Measurements from ENCODE around the gene CTDP1.
"Not testable (repeated sequence)": the region's sequence is repeated elsewhere in the genome, so short reads cannot be mapped to it uniquely, and the experiment has no call there.

Gene CTDP1

DNA sequence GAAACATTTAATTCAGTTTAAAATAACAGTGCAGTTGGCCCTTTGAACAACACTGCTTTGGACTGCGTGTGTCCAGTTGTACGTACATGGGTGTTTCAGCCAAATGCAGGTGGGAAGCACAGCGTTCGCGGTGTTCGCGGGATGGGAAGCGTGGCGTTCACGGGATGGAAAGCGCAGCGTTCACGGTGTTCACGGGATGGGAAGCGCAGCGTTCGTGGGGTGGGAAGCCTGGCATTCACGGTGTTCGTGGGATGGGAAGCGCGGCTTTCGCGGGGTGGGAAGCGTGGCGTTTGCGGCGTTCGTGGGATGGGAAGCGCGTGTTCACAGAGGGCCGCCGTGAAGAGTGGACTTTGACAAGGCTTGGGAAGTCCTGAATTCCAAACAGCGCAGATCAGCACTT, 47.6 kb downstream of the CTDP1 start:
- no peak for DNase-seq

GRCh38 chr18:79728931-79729586, 49.5 kb downstream of the CTDP1 start:
- no peak for DNase-seq

GRCh38 chr18:79729611-79730010, 50.0 kb downstream of the CTDP1 start:
- DNase-seq, result no peak

GRCh38 chr18:79730804-79731203, 51.2 kb downstream of the CTDP1 start:
- no peak for DNase-seq

GRCh38 chr18:79731881-79732720, 52.5 kb downstream of the CTDP1 start:
- not testable (repeated sequence) for DNase-seq

DNA sequence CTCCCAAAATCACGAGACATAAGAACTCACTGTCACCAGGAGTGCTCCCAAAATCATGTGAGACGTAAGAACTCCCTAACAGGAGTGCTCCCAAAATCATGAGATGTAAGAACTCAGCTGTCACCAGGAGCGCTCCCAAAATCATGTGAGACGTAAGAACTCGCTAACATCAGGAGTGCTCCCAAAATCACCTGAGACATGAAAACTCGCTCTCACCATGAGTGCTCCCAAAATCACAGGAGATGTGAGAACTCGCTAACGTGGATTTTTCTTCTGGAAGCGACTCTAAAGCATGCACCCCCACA, 53.1 kb downstream of the CTDP1 start:
- no peak for DNase-seq

DNA sequence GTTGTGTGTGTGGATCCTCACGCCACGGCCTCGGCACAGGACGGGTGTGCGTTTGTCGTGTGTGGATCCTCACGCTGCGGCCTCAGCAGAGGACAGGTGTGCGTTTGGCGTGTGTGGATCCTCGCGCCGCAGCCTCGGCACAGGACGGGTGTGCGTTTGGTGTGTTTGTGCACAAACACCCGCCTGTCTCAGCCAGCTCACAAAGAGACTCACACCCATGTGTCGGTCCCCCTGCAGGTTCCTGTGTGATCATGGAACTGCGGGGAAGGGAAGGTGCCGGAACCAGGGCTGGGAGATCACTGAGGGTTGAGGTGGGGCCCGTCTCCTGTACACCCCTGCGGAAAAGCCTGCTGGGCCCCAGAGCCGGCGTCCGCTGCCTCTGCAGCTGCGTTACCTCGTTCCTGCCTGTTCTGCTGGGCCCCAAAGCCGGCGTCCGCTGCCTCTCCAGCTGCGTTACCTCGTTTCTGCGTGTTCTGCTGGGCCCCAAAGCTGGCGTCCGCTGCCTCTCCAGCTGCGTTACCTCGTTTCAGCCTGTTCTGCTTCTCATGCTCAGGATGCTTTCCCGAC, 53.6 kb downstream of the CTDP1 start:
- DNase-seq, result no peak

- no peak for DNase-seq
Observed at GRCh38 chr18:79733986-79734770, 54.6 kb downstream of the CTDP1 start.

- DNase-seq, result no peak
Observed at GRCh38 chr18:79735071-79735980, 55.7 kb downstream of the CTDP1 start.

GRCh38 chr18:79736230-79736629, 56.6 kb downstream of the CTDP1 start:
- no peak for DNase-seq

DNA sequence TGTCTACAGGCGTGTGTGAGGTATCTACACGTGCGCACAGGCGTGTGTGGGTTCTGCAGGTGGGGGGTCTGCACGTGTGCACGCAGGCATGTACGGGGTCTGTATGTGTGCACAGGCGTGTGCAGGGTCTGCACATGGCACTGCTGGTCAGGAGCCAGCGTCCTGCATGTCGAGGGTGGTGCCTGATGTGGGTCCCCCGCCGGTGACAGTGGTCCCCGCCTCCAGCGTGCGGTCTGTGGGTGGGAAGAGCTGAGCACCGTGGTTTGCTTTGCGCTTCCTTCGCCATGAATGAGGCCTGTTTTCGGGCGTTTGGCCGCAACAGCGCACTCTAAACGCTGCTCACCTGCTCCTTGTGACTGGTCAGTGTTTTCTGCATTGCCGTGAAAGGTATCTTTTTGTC, 57.2 kb downstream of the CTDP1 start:
- no peak for DNase-seq

DNA sequence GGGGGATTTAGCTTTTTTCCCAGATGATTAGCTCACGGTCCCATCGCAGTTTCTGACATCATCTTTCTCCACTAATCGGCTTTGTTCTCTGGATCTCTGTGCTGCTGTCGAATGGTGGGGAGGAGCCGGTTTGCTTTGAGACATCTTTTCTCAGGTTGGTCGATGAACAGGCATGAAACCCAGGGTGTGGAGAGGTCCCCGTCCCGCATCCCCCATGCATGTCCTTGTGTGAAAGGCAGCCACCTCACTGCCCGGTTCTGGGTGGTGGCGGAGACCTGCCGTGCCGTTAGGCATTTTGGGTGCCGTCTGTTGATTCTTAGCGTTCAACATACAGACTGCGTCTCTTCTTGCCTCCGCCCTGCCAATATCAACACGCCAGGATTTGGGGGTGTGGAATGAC, 57.8 kb downstream of the CTDP1 start:
- DNase-seq, result no peak

- DNase-seq, result no peak
Observed at GRCh38 chr18:79738041-79738461, 58.4 kb downstream of the CTDP1 start.

DNA sequence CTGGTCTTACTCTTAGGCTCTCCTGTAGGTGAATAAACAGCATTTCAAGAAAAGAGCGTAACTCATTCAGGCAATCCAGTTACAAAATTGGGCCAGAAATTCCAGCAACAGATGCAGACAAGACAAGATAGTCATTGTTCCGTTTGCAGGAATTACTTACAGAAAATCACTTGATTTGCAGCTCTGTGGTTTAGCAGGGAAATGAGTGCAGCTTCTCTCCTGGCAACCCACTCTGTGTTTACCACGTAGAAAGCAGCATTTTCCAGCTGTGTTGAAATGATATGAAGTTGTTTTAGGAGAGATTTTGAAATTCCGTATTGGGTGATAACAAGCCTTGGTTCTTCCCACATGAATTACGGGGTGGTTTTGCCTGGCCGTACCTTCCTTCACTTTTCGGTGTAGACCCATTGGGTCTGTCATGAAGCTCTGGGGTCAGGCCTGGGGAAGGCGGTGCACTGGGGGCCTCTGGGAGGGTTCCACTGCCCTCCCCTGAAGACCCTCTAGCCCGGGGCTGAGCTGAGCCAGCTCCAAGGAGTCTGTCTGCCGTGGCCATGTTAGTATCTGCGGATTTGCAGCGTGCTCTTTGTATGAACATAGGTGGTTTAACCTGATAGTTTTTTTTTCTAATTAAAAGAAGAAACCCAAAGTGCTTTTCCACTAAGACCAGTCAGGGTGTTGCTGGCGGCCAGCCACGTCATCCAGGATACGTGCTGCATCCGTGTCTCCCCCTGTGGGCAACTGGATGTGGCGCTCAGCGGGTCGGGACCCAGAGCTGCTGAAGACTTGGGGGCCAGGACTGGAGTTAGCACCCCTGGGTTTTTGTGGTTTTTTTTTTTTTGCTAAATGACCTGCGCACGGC, 59.2 kb downstream of the CTDP1 start:
- DNase-seq, result no peak

GRCh38 chr18:79739440-79739778, 59.8 kb downstream of the CTDP1 start:
- no peak for DNase-seq

DNA sequence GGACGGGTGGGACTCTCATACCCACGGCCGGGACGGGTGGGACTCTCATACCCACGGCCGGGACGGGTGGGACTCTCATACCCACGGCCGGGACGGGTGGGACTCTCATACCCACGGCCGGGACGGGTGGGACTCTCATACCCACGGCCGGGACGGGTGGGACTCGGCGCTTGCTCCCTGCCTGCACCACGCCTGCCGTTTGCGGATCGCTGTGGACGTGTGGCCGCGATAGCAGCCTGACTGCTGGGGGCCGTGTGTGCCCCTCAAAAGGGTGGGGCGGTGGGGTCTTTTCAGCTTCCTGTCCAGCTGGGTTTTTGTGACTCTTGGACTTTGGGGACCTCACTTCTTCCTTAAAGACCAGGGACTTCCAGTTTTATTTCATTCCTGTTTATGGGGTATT, 60.4 kb downstream of the CTDP1 start:
- not testable (repeated sequence) for DNase-seq

DNA sequence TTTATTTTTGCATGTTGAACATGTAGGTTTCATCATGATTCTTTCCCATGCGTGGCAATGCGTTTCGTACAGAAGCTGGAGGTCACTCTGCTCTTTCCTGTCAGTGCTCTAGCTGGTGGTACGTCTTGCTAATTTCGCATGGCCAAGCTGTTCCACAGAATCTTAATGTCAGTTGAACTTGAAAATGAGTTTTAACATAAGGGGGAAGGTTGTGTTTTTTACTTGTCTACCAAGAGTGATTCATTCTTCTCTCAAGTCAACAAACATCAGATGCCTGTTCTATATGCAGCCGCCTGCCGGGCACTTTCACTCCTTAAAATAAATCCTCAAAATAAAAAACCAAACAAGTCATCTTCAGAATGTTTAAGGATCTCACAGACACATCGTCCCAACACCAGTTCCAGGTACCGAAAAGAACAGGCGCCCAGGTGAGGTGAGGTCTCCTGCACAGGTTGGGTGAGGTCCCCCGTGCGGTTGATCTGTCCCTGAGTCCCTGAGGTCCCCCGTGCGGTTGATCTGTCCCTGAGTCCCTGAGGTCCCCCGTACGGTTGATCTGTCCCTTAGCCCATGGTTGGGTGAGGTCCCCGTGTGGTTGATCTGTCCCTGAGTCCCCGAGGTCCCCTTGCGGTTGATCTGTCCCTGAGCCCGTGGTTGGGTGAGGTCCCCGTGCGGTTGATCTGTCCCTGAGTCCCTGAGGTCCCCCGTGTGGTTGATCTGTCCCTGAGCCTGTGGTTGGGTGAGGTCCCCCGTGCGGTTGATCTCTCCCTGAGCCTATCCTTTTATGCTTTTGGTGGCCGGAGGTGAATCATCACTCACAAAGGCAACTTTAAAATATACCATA, 61.1 kb downstream of the CTDP1 start:
- no peak for DNase-seq

GRCh38 chr18:79741362-79741700, 61.7 kb downstream of the CTDP1 start:
- DNase-seq, result no peak

DNA sequence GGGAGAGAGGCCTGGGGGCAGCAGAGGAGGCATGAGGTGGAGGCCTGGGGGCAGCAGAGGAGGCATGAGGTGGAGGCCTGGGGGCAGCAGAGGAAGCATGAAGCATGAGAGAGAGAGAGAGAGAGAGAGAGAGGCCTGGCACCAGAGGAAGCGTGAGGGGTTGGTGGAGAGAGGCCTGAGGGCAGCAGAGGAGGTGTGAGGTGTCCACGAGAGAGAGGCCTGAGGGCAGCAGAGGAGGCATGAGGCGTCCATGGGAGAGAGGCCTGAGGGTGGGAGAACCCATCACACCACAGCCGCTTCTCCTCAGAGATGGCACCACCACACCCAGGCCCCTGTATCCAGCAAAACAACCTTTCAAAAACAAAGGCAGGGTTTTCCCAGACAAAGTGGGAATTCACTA, 62.5 kb downstream of the CTDP1 start:
- DNase-seq, result no peak

DNA sequence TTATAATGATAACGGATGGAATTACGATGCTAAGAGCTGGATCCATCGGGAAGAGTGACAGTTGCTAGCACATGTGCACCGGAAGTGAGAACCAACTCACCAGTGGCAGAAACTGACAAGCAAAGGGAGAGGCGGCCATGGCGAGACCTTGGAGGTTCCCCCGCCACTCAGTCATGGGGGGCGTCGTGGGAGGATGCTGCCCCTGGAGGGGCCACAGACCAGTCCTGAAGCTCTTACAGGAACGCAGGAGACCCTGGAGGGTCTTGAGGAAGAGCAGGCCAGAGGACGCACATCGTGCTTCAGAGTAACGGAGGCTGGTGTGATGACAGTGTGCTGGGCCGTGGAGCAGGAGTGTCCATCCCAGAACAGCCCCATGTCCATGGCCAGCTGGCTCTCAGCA, 65.0 kb downstream of the CTDP1 start:
- DNase-seq, result no peak

DNA sequence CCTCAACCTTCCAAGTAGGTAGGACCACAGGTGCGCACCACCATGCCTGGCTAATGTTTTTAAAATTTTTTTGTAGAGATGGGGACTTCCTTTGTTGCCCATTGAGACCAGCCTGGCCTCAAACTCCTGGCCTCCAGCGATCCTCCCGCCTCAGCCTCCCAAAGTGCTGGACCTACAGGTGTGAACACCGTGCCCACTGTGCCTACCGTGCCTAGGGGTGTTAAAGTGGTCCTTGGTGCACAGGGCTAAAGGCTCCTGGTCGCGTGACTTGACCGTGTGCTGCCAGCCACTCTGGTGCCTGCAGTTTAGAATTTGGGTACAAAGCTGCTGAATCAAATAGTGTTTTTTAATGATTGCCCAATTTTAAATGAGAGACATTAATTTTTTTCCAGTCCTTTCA, 67.1 kb downstream of the CTDP1 start:
- no peak for DNase-seq

All from NCI-H146 (cell line).